ENCODE data around the gene PTPRK. TPM values are rescaled to one million over a fixed set of nuclear protein-coding genes. Genes with fewer than 3 reads are reported as not detected.

PTPRK gene
- total and polyA plus RNA-seq, 4 donors: 12.1 to 61.2 (median 29.1) TPM

DNA sequence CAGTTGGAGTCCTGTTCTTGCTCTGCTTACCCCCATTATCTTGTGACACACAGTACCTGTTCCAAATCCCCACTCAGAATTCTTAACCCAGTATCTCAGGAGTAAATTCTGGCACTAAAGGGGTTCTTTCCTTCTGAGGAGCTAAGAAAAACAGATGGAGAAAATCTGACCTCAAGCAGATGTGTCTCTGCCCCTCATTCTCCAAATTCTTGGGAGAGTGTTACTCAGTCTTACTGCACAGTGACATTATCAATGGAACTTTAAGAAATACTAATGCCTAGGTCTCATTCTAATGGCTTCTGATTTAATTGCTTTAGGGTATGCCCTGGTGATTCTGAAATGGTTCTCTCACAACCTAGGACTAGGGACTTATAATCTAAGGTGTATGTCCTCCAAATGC lies 40.6 kb upstream of the PTPRK start:
- no peaks in the 10 kb centered on the region for H3K36me3 ChIP-seq (ENCODE audit: control insufficient read depth in 4 of 4, insufficient read depth in 3 of 4, low read depth in 1 of 4, low read length in 3 of 4)
- no peak overlapping the region for H3K27ac ChIP-seq (ENCODE audit: low read depth in 1 of 2, low read length in 2 of 2)
- no peaks in the 10 kb centered on the region for H3K4me1 ChIP-seq (ENCODE audit: control insufficient read depth in 4 of 4, insufficient read depth in 4 of 4, low read length in 3 of 4)
- TF ChIP-seq YY1 (IDR thresholded peaks at IDR 0.05) (no peak), EGR1 (IDR thresholded peaks at IDR 0.05; ENCODE audit: low read depth in 2 of 2) (no peak), TAF1 (conservative IDR thresholded peaks at IDR 0.05) (no peak), FOXA1 (IDR thresholded peaks at IDR 0.05) (no peak), NR2F2 (IDR thresholded peaks at IDR 0.05) (no peak), RXRA (IDR thresholded peaks at IDR 0.05) (no peak), HNF4A (conservative IDR thresholded peaks at IDR 0.05) (no peak), HNF4G (IDR thresholded peaks at IDR 0.05) (no peak), SP1 (IDR thresholded peaks at IDR 0.05) (no peak), ATF3 (IDR thresholded peaks at IDR 0.05) (no peak), FOXA2 (IDR thresholded peaks at IDR 0.05) (no peak), GABPA (IDR thresholded peaks at IDR 0.05 in 1 of 2, conservative IDR thresholded peaks at IDR 0.05 in 1 of 2) (no peak), JUND (IDR thresholded peaks at IDR 0.05) (no peak), RAD21 (IDR thresholded peaks at IDR 0.05) (no peak)
- TF ChIP-seq, protein P1, sequence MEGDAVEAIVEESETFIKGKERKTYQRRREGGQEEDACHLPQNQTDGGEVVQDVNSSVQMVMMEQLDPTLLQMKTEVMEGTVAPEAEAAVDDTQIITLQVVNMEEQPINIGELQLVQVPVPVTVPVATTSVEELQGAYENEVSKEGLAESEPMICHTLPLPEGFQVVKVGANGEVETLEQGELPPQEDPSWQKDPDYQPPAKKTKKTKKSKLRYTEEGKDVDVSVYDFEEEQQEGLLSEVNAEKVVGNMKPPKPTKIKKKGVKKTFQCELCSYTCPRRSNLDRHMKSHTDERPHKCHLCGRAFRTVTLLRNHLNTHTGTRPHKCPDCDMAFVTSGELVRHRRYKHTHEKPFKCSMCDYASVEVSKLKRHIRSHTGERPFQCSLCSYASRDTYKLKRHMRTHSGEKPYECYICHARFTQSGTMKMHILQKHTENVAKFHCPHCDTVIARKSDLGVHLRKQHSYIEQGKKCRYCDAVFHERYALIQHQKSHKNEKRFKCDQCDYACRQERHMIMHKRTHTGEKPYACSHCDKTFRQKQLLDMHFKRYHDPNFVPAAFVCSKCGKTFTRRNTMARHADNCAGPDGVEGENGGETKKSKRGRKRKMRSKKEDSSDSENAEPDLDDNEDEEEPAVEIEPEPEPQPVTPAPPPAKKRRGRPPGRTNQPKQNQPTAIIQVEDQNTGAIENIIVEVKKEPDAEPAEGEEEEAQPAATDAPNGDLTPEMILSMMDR (IDR thresholded peaks at IDR 0.05; ENCODE audit: low read depth, low read length, missing input control): no peak
- TF ChIP-seq, protein P2, sequence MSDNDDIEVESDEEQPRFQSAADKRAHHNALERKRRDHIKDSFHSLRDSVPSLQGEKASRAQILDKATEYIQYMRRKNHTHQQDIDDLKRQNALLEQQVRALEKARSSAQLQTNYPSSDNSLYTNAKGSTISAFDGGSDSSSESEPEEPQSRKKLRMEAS (IDR thresholded peaks at IDR 0.05): no peak
- TF ChIP-seq, protein P3, sequence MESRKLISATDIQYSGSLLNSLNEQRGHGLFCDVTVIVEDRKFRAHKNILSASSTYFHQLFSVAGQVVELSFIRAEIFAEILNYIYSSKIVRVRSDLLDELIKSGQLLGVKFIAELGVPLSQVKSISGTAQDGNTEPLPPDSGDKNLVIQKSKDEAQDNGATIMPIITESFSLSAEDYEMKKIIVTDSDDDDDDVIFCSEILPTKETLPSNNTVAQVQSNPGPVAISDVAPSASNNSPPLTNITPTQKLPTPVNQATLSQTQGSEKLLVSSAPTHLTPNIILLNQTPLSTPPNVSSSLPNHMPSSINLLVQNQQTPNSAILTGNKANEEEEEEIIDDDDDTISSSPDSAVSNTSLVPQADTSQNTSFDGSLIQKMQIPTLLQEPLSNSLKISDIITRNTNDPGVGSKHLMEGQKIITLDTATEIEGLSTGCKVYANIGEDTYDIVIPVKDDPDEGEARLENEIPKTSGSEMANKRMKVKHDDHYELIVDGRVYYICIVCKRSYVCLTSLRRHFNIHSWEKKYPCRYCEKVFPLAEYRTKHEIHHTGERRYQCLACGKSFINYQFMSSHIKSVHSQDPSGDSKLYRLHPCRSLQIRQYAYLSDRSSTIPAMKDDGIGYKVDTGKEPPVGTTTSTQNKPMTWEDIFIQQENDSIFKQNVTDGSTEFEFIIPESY (IDR thresholded peaks at IDR 0.05): no peak
- TF ChIP-seq, protein P4, sequence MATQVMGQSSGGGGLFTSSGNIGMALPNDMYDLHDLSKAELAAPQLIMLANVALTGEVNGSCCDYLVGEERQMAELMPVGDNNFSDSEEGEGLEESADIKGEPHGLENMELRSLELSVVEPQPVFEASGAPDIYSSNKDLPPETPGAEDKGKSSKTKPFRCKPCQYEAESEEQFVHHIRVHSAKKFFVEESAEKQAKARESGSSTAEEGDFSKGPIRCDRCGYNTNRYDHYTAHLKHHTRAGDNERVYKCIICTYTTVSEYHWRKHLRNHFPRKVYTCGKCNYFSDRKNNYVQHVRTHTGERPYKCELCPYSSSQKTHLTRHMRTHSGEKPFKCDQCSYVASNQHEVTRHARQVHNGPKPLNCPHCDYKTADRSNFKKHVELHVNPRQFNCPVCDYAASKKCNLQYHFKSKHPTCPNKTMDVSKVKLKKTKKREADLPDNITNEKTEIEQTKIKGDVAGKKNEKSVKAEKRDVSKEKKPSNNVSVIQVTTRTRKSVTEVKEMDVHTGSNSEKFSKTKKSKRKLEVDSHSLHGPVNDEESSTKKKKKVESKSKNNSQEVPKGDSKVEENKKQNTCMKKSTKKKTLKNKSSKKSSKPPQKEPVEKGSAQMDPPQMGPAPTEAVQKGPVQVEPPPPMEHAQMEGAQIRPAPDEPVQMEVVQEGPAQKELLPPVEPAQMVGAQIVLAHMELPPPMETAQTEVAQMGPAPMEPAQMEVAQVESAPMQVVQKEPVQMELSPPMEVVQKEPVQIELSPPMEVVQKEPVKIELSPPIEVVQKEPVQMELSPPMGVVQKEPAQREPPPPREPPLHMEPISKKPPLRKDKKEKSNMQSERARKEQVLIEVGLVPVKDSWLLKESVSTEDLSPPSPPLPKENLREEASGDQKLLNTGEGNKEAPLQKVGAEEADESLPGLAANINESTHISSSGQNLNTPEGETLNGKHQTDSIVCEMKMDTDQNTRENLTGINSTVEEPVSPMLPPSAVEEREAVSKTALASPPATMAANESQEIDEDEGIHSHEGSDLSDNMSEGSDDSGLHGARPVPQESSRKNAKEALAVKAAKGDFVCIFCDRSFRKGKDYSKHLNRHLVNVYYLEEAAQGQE (IDR thresholded peaks at IDR 0.05): no peak
- H3K9me3 ChIP-seq (ENCODE audit: control insufficient read depth in 4 of 4, low read length in 3 of 4): no peaks in the 10 kb centered on the region
- H3K4me3 ChIP-seq (ENCODE audit: low read depth in 1 of 3, low read length in 3 of 3): no peak overlapping the region
- no peak for DNase-seq (ENCODE audit: low spot score)
- no peaks in the 10 kb centered on the region for H3K27me3 ChIP-seq (ENCODE audit: control insufficient read depth in 4 of 4, insufficient read depth in 4 of 4, low read length in 3 of 4)
- no peak overlapping the region for H3K9ac ChIP-seq (ENCODE audit: low read depth in 1 of 2, low read length in 2 of 2)

All from liver (tissue), 9 donors.